Astrocyte (in vitro differentiated cells and primary cell): ENCODE measurements around the gene OSBPL5. TPM values are rescaled to one million over a fixed set of nuclear protein-coding genes. Genes with fewer than 3 reads are reported as not detected.

Experiments
- DNase-seq: peaks from one replicate; pipeline ENCODE4 v3.0.0-alpha.2; 2010; ENCODE audit warnings: low read depth
- FAIRE-seq: peaks from 2 replicates; lab custom pipeline; 2011; peaks lifted over from hg19 to GRCh38; lab: Jason Lieb, UNC
- H2AFZ ChIP-seq: 2 replicates; pipeline ENCODE4 v1.6.0; 2012; ENCODE audit warnings: low read depth, low read length, inconsistent platforms
- H3K27ac ChIP-seq: 2 replicates; pipeline ENCODE4 v1.5.1; 2011; ENCODE audit warnings: low read depth, low read length, inconsistent platforms
- H3K27me3 ChIP-seq: 2 replicates; pipeline ENCODE4 v1.6.0; 2011; ENCODE audit warnings: low read length, inconsistent platforms; ENCODE audit not compliant: insufficient read depth
- H3K36me3 ChIP-seq: 2 replicates; pipeline ENCODE4 v1.5.1; 2011; ENCODE audit warnings: low read length, inconsistent platforms; ENCODE audit not compliant: insufficient read depth
- H3K4me1 ChIP-seq: 2 replicates; pipeline ENCODE4 v1.5.1; 2011; ENCODE audit warnings: low read length, inconsistent platforms; ENCODE audit not compliant: insufficient read depth
- H3K4me2 ChIP-seq: 2 replicates; pipeline ENCODE4 v1.6.0; 2012; ENCODE audit warnings: low read length, inconsistent platforms
- H3K4me3 ChIP-seq: 2 replicates; pipeline ENCODE4 v1.5.1; 2011; ENCODE audit warnings: low read depth, mild to moderate bottlenecking, low read length, inconsistent platforms; ENCODE audit not compliant: insufficient read depth
- H3K79me2 ChIP-seq: 2 replicates; pipeline ENCODE4 v1.6.0; 2012; ENCODE audit warnings: mild to moderate bottlenecking, low read length, inconsistent platforms; ENCODE audit not compliant: insufficient read depth
- H3K9ac ChIP-seq: 2 replicates; pipeline ENCODE4 v1.6.0; 2012; ENCODE audit warnings: mild to moderate bottlenecking, low read length, inconsistent platforms
- H3K9me3 ChIP-seq: 2 replicates; pipeline ENCODE4 v1.5.1; 2012; ENCODE audit warnings: low read depth, mild to moderate bottlenecking, low read length, inconsistent platforms; ENCODE audit not compliant: insufficient read depth
- H4K20me1 ChIP-seq: 2 replicates; pipeline ENCODE4 v1.6.0; 2012; ENCODE audit warnings: low read length, inconsistent platforms; ENCODE audit not compliant: insufficient read depth
- H3K27ac Mint-ChIP-seq: one replicate; pipeline ENCODE4 v1.8.0; 2021; ENCODE audit warnings: mild to moderate bottlenecking, mixed read lengths; ENCODE audit not compliant: unreplicated experiment
- H3K27me3 Mint-ChIP-seq: one replicate; pipeline ENCODE4 v1.8.0; 2021; ENCODE audit warnings: low read depth, mixed read lengths; ENCODE audit not compliant: unreplicated experiment
- H3K36me3 Mint-ChIP-seq: one replicate; pipeline ENCODE4 v1.8.0; 2021; ENCODE audit warnings: low read depth, mixed read lengths; ENCODE audit not compliant: unreplicated experiment
- H3K4me1 Mint-ChIP-seq: one replicate; pipeline ENCODE4 v1.8.0; 2021; ENCODE audit warnings: low read depth, mixed read lengths; ENCODE audit not compliant: unreplicated experiment
- H3K4me3 Mint-ChIP-seq: one replicate; pipeline ENCODE4 v1.8.0; 2021; ENCODE audit warnings: mild to moderate bottlenecking, moderate library complexity, mixed read lengths; ENCODE audit not compliant: unreplicated experiment
- H3K9me3 Mint-ChIP-seq: one replicate; pipeline ENCODE4 v1.8.0; 2021; ENCODE audit warnings: mild to moderate bottlenecking, mixed read lengths; ENCODE audit not compliant: unreplicated experiment
- CTCF ChIP-seq: IDR thresholded peaks from 2 replicates; pipeline ENCODE4 v1.5.1; 2011; ENCODE audit warnings: low read depth, mild to moderate bottlenecking, inconsistent platforms, low read length, moderate library complexity; ENCODE audit not compliant: insufficient read depth
- EZH2 ChIP-seq: IDR thresholded peaks from 2 replicates; pipeline ENCODE4 v1.6.1; 2012; ENCODE audit warnings: mild to moderate bottlenecking, low read length, inconsistent platforms; ENCODE audit not compliant: insufficient read depth
- total RNA-seq: library from RNA; stranded (reverse); gene quantifications from 2 replicates; pipeline ENCODE4 v1.2.1, GENCODE V29; 2021

Gene OSBPL5
- total RNA-seq, 1 donor from 2014 or later: 29.0 TPM

DNA sequence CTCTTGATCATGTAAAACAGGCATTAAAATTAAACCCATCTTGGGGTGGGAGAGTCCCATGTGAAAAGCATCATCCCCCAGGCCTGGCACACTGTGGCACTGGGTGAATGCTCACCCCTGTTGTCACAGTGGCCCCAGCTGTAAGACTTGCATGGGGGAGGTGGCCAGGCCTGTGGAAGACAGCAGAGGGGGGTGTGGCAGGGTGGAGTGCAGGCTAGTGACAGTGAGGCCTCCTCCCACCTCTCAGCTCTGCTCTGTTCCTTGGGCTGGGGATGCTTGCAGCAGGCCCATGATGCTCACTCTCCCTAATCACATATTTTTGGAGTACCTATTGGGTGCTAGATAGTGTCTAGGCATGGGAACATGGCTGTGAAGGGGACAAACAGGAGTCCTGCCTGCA is 10.1 kb upstream of the OSBPL5 start:
- H4K20me1 ChIP-seq: no peaks in the 10 kb centered on the region
- peaks cover 3% of the 10 kb centered on the region for H3K36me3 Mint-ChIP-seq
- no peak overlapping the region for H3K4me3 Mint-ChIP-seq
- H3K27me3 Mint-ChIP-seq: peaks cover 7% of the 10 kb centered on the region
- no peak overlapping the region for H3K27ac ChIP-seq
- H3K9ac ChIP-seq: no peak overlapping the region
- no peak overlapping the region for H3K4me2 ChIP-seq
- no peaks in the 10 kb centered on the region for H3K36me3 ChIP-seq
- H3K4me1 ChIP-seq: peaks cover 5% of the 10 kb centered on the region
- H3K79me2 ChIP-seq: no peaks in the 10 kb centered on the region
- peaks cover 4% of the 10 kb centered on the region for H3K27me3 ChIP-seq
- H3K4me1 Mint-ChIP-seq: peaks cover 8% of the 10 kb centered on the region
- H3K9me3 Mint-ChIP-seq: peaks cover 10% of the 10 kb centered on the region
- H3K9me3 ChIP-seq: peaks cover 10% of the 10 kb centered on the region
- FAIRE-seq: no peak
- no peak overlapping the region for H2AFZ ChIP-seq
- H3K4me3 ChIP-seq: no peak overlapping the region
- no peak for TF ChIP-seq CTCF
- no peak for TF ChIP-seq EZH2
- no peak overlapping the region for H3K27ac Mint-ChIP-seq
- no peak for DNase-seq

- no peaks in the 10 kb centered on the region for H3K36me3 ChIP-seq
- H3K27me3 Mint-ChIP-seq: peaks cover 7% of the 10 kb centered on the region
- TF ChIP-seq EZH2 (no peak), CTCF (no peak)
- DNase-seq (no peak), FAIRE-seq (no peak)
- H3K9me3 Mint-ChIP-seq: peaks cover 5% of the 10 kb centered on the region
- no peak overlapping the region for H3K9ac ChIP-seq
- peaks cover 3% of the 10 kb centered on the region for H3K36me3 Mint-ChIP-seq
- peaks cover 12% of the 10 kb centered on the region for H3K4me1 Mint-ChIP-seq
- H2AFZ ChIP-seq: no peak overlapping the region
- no peak overlapping the region for H3K4me2 ChIP-seq
- H3K79me2 ChIP-seq: no peaks in the 10 kb centered on the region
- no peak overlapping the region for H3K4me3 Mint-ChIP-seq
- no peak overlapping the region for H3K4me3 ChIP-seq
- no peaks in the 10 kb centered on the region for H4K20me1 ChIP-seq
- peaks cover 10% of the 10 kb centered on the region for H3K9me3 ChIP-seq
- H3K4me1 ChIP-seq: peaks cover 13% of the 10 kb centered on the region
- H3K27me3 ChIP-seq: peaks cover 4% of the 10 kb centered on the region
- H3K27ac ChIP-seq: no peak overlapping the region
- H3K27ac Mint-ChIP-seq: no peak overlapping the region
Observed at GRCh38 chr11:3174387-3174786, 9.3 kb upstream of the OSBPL5 start.

DNA sequence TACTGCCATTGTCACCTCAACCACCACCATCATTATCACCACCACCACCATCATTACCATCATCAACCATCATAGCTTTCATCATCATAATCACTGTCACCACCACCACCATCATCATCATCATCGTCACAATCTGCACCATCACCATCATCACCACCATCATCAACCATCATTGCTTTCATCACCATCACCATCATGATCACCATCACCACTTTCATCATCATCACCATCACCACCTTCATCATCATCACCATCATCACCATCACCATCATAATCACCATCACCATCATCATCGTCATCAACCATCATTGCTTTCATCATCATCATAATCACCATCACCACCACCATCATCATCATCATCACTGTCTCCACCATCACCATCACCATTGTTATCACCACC is 8.7 kb upstream of the OSBPL5 start:
- no peaks in the 10 kb centered on the region for H3K79me2 ChIP-seq
- peaks cover 18% of the 10 kb centered on the region for H3K4me1 ChIP-seq
- H3K4me2 ChIP-seq: no peak overlapping the region
- peaks cover 4% of the 10 kb centered on the region for H3K27me3 ChIP-seq
- no peak overlapping the region for H2AFZ ChIP-seq
- no peaks in the 10 kb centered on the region for H4K20me1 ChIP-seq
- no peak overlapping the region for H3K27ac Mint-ChIP-seq
- H3K4me3 Mint-ChIP-seq: no peak overlapping the region
- FAIRE-seq (no peak), DNase-seq (no peak)
- H3K9me3 ChIP-seq: peaks cover 10% of the 10 kb centered on the region
- no peak overlapping the region for H3K4me3 ChIP-seq
- peaks cover 3% of the 10 kb centered on the region for H3K36me3 Mint-ChIP-seq
- H3K4me1 Mint-ChIP-seq: peaks cover 14% of the 10 kb centered on the region
- H3K27me3 Mint-ChIP-seq: peaks cover 7% of the 10 kb centered on the region
- TF ChIP-seq CTCF (no peak), EZH2 (no peak)
- peaks cover 5% of the 10 kb centered on the region for H3K9me3 Mint-ChIP-seq
- no peak overlapping the region for H3K27ac ChIP-seq
- H3K9ac ChIP-seq: no peak overlapping the region
- H3K36me3 ChIP-seq: no peaks in the 10 kb centered on the region
